Measurements from ENCODE around the gene PYGM.

DNA sequence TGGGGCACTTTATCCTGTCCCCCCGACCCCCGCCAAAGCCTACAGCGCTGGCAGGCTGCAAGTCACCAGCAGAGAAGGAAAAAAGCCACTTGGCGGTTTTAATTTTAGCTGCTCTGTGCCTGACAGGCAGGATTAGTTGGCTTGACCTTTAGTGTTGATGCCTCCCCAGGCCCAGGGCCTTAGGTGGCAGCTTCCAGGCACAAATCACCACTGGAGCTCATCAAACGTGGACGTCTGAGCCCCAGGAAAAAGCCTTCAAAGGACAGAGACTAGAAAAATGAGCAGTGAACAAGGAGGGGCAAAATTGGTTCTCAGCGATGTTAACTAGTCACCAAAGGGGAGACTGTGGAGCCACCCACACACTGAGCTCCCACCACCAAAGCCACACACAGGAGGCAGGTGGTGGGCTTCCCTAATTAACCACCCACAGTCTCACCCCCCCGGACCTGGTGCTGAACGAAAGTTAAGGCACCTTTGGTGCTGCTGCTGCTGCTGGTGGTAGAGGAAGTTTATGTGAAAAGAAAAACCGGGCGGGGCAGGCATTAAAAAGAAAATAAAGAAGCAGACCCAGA, 4.4 kb upstream of the PYGM start:
- TF ChIP-seq, protein P1, sequence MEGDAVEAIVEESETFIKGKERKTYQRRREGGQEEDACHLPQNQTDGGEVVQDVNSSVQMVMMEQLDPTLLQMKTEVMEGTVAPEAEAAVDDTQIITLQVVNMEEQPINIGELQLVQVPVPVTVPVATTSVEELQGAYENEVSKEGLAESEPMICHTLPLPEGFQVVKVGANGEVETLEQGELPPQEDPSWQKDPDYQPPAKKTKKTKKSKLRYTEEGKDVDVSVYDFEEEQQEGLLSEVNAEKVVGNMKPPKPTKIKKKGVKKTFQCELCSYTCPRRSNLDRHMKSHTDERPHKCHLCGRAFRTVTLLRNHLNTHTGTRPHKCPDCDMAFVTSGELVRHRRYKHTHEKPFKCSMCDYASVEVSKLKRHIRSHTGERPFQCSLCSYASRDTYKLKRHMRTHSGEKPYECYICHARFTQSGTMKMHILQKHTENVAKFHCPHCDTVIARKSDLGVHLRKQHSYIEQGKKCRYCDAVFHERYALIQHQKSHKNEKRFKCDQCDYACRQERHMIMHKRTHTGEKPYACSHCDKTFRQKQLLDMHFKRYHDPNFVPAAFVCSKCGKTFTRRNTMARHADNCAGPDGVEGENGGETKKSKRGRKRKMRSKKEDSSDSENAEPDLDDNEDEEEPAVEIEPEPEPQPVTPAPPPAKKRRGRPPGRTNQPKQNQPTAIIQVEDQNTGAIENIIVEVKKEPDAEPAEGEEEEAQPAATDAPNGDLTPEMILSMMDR (IDR thresholded peaks at IDR 0.05; ENCODE audit: insufficient read depth, low read length) = no peak
- TF ChIP-seq SPI1 (IDR thresholded peaks at IDR 0.05; ENCODE audit: borderline replicate concordance, low read depth) (no peak), POLR2AphosphoS5 (IDR thresholded peaks at IDR 0.05; ENCODE audit: low read depth) (no peak), GABPA (IDR thresholded peaks at IDR 0.05; ENCODE audit: low read depth) (no peak)
- TF ChIP-seq, protein P2, sequence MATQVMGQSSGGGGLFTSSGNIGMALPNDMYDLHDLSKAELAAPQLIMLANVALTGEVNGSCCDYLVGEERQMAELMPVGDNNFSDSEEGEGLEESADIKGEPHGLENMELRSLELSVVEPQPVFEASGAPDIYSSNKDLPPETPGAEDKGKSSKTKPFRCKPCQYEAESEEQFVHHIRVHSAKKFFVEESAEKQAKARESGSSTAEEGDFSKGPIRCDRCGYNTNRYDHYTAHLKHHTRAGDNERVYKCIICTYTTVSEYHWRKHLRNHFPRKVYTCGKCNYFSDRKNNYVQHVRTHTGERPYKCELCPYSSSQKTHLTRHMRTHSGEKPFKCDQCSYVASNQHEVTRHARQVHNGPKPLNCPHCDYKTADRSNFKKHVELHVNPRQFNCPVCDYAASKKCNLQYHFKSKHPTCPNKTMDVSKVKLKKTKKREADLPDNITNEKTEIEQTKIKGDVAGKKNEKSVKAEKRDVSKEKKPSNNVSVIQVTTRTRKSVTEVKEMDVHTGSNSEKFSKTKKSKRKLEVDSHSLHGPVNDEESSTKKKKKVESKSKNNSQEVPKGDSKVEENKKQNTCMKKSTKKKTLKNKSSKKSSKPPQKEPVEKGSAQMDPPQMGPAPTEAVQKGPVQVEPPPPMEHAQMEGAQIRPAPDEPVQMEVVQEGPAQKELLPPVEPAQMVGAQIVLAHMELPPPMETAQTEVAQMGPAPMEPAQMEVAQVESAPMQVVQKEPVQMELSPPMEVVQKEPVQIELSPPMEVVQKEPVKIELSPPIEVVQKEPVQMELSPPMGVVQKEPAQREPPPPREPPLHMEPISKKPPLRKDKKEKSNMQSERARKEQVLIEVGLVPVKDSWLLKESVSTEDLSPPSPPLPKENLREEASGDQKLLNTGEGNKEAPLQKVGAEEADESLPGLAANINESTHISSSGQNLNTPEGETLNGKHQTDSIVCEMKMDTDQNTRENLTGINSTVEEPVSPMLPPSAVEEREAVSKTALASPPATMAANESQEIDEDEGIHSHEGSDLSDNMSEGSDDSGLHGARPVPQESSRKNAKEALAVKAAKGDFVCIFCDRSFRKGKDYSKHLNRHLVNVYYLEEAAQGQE (IDR thresholded peaks at IDR 0.05; ENCODE audit: insufficient replicate concordance, low read depth) = no peak

Data from HL-60 (cell line).